Coronary artery (tissue), 2 donors: ENCODE measurements around the gene ARHGEF39.
"Not testable (repeated sequence)": the region's sequence is repeated elsewhere in the genome, so short reads cannot be mapped to it uniquely, and the experiment has no call there.

Source experiments
- DNase-seq: peaks from one replicate; pipeline ENCODE4 v3.0.0-alpha.2; 2017; ENCODE audit warnings: low spot score
- H3K27ac ChIP-seq, 2 donors: fragments of 200-600 bp; sonication (generic); one replicate each; pipeline ENCODE4 v1.5.1; 2016 to 2019
- H3K4me3 ChIP-seq: fragments of 200-600 bp; sonication (generic); 2 replicates; pipeline ENCODE4 v1.5.1; 2016; ENCODE audit warnings: mild to moderate bottlenecking, moderate library complexity
- TF ChIP-seq, protein P1 (sequence below): fragments of 200-600 bp; sonication (generic); IDR thresholded peaks from one replicate; pipeline ENCODE4 v1.5.1; 2019; ENCODE audit warnings: antibody characterized with exemption

Gene ARHGEF39

DNA sequence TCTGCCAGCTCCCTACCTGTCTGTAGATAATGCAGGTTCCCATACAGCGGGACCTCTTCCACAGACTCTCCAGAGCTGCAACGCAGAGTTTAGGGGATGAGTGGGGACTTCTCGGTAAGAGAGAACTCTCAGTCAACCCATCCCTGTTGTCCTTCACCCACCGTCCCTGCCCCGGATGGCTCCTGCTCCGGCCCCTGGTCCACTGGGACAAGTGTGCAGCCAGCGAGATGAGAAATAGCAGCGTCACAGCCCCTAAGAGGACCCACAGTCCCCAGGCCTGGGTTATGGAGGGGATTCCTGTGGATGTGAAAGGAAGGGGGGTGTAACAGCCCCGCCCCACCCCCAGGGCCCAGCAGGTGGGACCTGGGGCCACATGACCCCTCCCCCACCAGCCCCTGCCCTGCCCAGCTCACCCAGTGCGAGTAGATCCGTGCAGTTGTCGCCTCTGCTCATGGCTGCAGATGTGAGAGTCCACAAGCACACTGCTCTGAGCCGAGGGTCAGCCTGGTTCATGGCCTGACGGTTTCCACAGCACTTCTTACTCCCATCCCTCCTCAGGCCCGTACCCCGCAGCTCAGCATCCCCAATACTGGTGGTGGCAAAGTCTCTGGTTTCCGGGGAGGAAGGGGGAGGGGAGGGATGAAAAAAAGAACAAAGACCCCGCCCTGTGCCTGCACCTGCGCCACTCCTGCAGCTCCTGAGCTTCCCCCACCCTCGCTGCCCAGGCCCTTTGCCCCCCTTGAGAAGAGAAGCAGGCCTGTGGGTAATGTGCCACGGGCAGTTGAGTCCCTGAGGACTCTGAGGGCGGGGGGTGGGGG lies 14.4 kb downstream of the ARHGEF39 start, which contains the start of gene SIT1:
TSS of gene SIT1 (minus strand) at position 591 of the 818 bp plus-strand sequence. CDS start at position 513, 78 bp downstream.
- peak within 1 kb of the TSS; percentile 42 for H3K4me3 ChIP-seq
- DNase-seq, result no peak
- TF ChIP-seq, protein P1, sequence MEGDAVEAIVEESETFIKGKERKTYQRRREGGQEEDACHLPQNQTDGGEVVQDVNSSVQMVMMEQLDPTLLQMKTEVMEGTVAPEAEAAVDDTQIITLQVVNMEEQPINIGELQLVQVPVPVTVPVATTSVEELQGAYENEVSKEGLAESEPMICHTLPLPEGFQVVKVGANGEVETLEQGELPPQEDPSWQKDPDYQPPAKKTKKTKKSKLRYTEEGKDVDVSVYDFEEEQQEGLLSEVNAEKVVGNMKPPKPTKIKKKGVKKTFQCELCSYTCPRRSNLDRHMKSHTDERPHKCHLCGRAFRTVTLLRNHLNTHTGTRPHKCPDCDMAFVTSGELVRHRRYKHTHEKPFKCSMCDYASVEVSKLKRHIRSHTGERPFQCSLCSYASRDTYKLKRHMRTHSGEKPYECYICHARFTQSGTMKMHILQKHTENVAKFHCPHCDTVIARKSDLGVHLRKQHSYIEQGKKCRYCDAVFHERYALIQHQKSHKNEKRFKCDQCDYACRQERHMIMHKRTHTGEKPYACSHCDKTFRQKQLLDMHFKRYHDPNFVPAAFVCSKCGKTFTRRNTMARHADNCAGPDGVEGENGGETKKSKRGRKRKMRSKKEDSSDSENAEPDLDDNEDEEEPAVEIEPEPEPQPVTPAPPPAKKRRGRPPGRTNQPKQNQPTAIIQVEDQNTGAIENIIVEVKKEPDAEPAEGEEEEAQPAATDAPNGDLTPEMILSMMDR, result no peak
- H3K27ac ChIP-seq, result peak within 1 kb of the TSS; percentile 5 to 77

DNA sequence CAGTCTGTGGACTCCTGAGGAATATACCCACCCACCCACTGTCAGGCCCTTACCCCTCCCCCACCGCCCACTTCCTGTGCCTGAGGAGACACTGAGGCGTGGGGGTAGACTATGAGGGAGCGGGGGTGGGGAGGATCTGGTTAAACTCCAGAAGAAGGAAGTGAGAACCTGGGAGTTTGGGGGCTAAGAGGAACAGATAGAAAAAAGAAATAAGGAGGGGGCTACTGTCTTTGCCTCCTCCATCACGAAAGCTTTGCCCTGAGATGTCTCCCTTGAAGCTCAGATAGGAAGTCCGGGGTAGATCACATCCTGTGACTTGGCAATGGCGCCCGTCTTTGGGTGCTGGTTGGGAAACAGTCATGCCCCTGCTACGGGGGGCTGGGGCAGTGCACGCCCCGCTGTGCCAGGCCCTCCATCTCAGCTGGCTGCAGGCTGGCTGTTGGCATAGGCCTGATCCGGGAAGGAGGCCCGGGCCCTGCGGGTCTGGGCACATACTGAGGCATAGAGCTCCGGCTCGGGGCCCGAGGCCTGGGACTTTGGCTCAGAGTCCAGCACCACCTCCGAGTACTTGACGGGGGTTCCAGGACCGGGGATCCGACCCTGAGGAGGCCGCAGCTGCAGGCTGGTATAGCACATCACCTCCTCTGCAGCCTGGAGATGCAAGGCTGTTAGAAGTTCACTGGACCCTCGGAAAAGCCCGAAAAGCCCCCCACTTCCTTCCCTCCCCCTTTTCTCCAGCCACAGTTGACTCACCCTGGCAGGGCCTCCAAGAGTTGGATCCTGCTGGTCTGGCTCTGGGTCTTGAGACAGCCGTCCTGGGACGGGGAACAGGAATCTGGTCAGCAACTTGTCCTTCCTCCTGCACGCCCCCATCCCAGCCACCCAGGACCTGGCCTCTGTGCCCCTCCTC lies 15.3 kb downstream of the ARHGEF39 start:
- no peak for DNase-seq
- H3K27ac ChIP-seq, result peak overlapping the region; percentile 5 to 77
- H3K4me3 ChIP-seq, result peak overlapping the region; percentile 42
- TF ChIP-seq, protein P1, result no peak

DNA sequence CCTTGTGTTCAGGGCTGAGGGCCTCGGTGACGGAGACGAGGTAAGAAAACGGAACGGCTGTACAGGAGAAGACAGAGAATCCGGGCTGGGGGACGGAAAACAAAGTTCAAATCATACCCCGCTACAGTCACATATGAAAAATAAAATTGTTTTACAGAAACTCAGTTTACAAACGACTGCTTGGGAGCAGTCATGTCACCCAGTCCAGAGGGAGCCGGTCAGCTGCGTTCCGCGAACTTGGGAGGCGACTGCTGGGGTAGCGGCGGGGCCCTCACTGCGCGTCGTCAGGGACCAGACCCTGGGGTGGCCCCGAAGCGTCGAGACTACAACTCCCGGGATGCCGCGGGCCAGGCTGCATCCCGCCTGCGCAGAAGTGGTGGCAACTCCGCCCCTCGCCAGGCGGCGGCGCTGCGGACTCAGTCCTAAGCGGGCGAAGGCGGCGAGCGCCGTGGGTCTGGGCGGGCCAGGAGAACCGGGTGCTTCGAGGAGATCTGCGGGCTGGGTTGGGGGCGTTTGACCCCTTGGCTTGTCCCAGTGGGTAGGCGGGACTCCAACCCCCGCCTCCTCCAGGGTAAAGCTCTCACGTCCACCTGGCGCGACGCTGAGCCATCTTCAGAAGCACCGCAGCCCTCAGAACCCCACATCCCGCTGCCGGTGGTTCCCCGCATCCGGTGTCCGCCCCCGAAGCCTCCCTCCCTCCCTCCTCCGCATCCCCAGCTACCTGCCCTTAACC lies 18.3 kb downstream of the ARHGEF39 start:
- peak overlapping the region; percentile 84 for H3K4me3 ChIP-seq
- peak overlapping the region; percentile 83 to 87 for H3K27ac ChIP-seq
- TF ChIP-seq, protein P1, result peak; percentile 92
- DNase-seq, result peak; percentile 93

DNA sequence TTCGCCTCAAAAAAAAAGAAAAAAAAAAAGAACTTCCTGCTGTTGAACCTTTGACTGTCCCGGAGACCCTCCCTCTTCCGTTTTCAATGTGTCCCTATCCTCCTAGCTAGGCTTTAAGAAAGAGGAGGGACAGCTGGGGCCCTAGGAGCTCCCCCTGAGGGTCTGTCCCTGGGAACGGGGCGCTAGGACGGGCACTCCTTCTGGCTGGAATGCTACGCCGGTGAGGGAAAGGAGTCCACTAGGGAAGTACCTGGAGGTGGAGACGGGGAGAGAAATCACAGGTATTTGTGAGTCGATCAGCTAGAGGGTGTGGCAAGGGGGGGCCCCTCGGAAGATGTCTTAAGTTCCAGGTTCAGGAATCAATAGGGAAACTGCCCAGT lies 18.9 kb downstream of the ARHGEF39 start:
- peak overlapping the region; percentile 83 to 87 for H3K27ac ChIP-seq
- DNase-seq, result no peak
- TF ChIP-seq, protein P1, result no peak
- H3K4me3 ChIP-seq, result peak overlapping the region; percentile 84

DNA sequence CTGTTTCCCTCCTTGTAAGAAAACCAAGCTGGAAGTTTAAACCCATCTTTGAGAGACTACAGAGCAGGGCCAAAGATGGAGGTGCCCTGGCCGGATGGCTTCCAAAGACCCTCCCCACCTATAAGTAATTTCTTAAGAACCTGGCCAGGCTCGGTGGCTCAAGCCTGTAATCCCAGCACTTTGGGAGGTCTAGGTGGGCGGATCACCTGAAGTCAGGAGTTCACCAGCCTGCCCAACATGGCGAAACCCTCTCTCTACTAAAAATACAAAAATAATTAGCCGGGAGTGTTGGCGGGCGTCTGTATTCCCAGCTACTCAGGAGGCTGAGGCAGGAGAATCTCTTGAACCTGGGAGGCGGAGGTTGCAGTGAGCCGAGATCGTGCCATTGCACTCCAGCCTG lies 19.3 kb downstream of the ARHGEF39 start:
- not testable (repeated sequence) for DNase-seq
- H3K27ac ChIP-seq, result peak overlapping the region in 1 of 2 donors; percentile 83
- peak overlapping the region; percentile 84 for H3K4me3 ChIP-seq

DNA sequence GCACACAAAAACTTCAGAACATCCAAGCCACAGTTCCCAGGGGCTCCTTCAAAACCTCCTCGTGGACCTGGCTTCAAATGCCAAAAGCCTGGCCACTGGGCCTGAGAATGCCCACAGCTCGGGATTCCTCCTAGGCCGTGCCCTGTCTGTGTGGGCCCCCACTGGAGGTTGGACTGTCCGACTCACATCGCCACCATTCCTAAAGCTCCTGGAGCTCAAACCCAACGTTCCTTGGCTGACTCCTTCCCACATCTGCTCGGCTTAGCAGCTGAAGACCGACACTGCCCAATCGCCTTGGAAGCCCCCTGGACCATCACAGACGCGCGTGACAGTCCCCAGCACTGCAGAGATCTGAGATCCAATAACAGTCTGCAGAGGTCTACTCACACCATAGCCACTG lies 21.9 kb downstream of the ARHGEF39 start:
- TF ChIP-seq, protein P1, result no peak
- no peak overlapping the region for H3K4me3 ChIP-seq
- no peak overlapping the region for H3K27ac ChIP-seq
- no peak for DNase-seq

DNA sequence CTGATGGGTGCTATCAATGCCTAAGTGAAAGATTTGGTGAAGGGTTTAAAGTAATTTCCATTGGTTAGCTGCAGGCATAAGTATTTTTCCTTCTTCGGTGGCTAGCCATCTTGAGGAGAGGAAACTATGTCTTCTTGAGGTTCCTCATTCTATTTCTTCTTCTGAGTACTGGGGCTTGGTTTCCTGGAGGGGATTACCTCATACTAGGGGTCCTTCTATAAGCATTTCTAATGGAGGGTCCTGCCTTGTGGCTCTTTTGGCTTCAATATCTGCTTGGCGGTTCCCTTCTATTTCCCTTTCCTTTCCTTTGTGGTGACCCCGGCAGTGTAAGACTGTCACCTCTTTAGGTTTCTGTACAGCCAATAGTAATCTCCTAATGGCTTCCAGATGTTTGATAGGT lies 23.5 kb downstream of the ARHGEF39 start:
- not testable (repeated sequence) for DNase-seq, H3K27ac ChIP-seq, H3K4me3 ChIP-seq

DNA sequence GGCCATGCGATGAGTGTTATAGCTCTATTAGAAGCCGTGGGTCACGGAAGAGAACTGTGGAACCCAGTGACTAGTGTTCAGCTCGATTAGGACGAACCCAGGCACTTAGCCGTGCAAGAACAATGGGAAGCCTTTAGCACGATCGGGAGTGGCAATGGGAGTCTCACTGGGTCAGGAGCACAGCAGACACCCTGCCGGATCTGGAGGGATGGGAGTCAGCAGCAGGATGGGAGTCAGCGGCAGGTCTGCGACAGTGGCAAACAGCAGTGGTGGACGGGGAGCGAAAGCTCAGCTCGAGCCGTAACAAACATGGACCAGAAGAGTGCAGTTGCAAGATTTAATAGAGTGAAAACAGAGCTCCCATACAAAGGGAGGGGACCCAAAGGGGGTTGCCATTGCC lies 24.6 kb downstream of the ARHGEF39 start:
- H3K27ac ChIP-seq, H3K4me3 ChIP-seq, DNase-seq: not testable (repeated sequence)
